ENCODE measurements around the gene CLEC18B.
"Not testable (repeated sequence)": the region's sequence is repeated elsewhere in the genome, so short reads cannot be mapped to it uniquely, and the experiment has no call there.

The CLEC18B gene

GRCh38 chr16:74422086-74422485 lies 808 bp upstream of the CLEC18B start:
- H3K27me3 ChIP-seq (ENCODE audit: control insufficient read depth in 5 of 5, insufficient read depth in 4 of 5, low read length in 5 of 5); H3K9me3 ChIP-seq (ENCODE audit: control insufficient read depth in 5 of 5, low read length in 5 of 5); H3K4me3 ChIP-seq (ENCODE audit: low read depth in 1 of 5, low read length in 5 of 5); H3K27ac ChIP-seq (ENCODE audit: low read depth, low read length); H3K36me3 ChIP-seq (ENCODE audit: control insufficient read depth in 5 of 5, insufficient read depth in 5 of 5, low read length in 5 of 5); H3K9ac ChIP-seq (ENCODE audit: low read length in 5 of 5); H3K4me1 ChIP-seq (ENCODE audit: control insufficient read depth in 5 of 5, insufficient read depth in 5 of 5, low read length in 5 of 5): not testable (repeated sequence)

GRCh38 chr16:74421482-74421785 lies 156 bp upstream of the CLEC18B start:
- H3K4me1 ChIP-seq (ENCODE audit: control insufficient read depth in 5 of 5, insufficient read depth in 5 of 5, low read length in 5 of 5); H3K27ac ChIP-seq (ENCODE audit: low read depth, low read length); H3K27me3 ChIP-seq (ENCODE audit: control insufficient read depth in 5 of 5, insufficient read depth in 4 of 5, low read length in 5 of 5); H3K9me3 ChIP-seq (ENCODE audit: control insufficient read depth in 5 of 5, low read length in 5 of 5); H3K9ac ChIP-seq (ENCODE audit: low read length in 5 of 5); H3K4me3 ChIP-seq (ENCODE audit: low read depth in 1 of 5, low read length in 5 of 5); H3K36me3 ChIP-seq (ENCODE audit: control insufficient read depth in 5 of 5, insufficient read depth in 5 of 5, low read length in 5 of 5): not testable (repeated sequence)

- H3K27ac ChIP-seq (ENCODE audit: low read depth, low read length) = not testable (repeated sequence)
Observed at GRCh38 chr16:74419811-74420210, 1.5 kb downstream of the CLEC18B start.

DNA sequence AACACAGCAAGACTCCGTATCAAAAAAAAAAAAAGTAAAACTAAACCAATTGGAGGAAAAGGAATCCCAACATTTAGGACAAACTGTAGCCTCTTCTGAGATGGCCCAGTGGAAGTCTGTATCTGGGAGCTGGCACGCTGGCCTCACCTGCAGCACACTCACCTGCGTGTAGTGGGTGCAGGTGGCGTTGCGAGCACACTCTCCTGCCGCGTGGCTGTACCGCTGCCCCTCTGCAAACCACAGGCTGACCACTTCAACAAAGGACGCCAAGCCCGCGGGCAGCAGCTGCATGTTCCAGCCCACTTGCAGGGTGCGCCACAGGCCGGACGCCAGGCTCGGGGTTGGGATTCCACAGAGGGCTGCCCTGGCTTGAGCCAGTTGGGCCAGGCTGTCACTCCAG lies 3.4 kb downstream of the CLEC18B start:
- H3K9ac ChIP-seq (ENCODE audit: low read length in 5 of 5); H3K4me1 ChIP-seq (ENCODE audit: control insufficient read depth in 5 of 5, insufficient read depth in 5 of 5, low read length in 5 of 5); H3K9me3 ChIP-seq (ENCODE audit: control insufficient read depth in 5 of 5, low read length in 5 of 5); H3K27ac ChIP-seq (ENCODE audit: low read depth, low read length); H3K4me3 ChIP-seq (ENCODE audit: low read depth in 1 of 5, low read length in 5 of 5); H3K36me3 ChIP-seq (ENCODE audit: control insufficient read depth in 5 of 5, insufficient read depth in 5 of 5, low read length in 5 of 5); H3K27me3 ChIP-seq (ENCODE audit: control insufficient read depth in 5 of 5, insufficient read depth in 4 of 5, low read length in 5 of 5): not testable (repeated sequence)

More at GRCh38 chr16:74419811-74420210, 1.5 kb downstream of the CLEC18B start:
- not testable (repeated sequence) for H3K27me3 ChIP-seq (ENCODE audit: control insufficient read depth in 5 of 5, insufficient read depth in 4 of 5, low read length in 5 of 5); H3K36me3 ChIP-seq (ENCODE audit: control insufficient read depth in 5 of 5, insufficient read depth in 5 of 5, low read length in 5 of 5); H3K4me1 ChIP-seq (ENCODE audit: control insufficient read depth in 5 of 5, insufficient read depth in 5 of 5, low read length in 5 of 5); H3K4me3 ChIP-seq (ENCODE audit: low read depth in 1 of 5, low read length in 5 of 5); H3K9me3 ChIP-seq (ENCODE audit: control insufficient read depth in 5 of 5, low read length in 5 of 5); H3K9ac ChIP-seq (ENCODE audit: low read length in 5 of 5)

GRCh38 chr16:74413920-74414319 lies 7.4 kb downstream of the CLEC18B start:
- not testable (repeated sequence) for H3K4me3 ChIP-seq (ENCODE audit: low read depth in 1 of 5, low read length in 5 of 5); H3K9ac ChIP-seq (ENCODE audit: low read length in 5 of 5); H3K36me3 ChIP-seq (ENCODE audit: control insufficient read depth in 5 of 5, insufficient read depth in 5 of 5, low read length in 5 of 5); H3K4me1 ChIP-seq (ENCODE audit: control insufficient read depth in 5 of 5, insufficient read depth in 5 of 5, low read length in 5 of 5); H3K27ac ChIP-seq (ENCODE audit: low read depth, low read length); H3K27me3 ChIP-seq (ENCODE audit: control insufficient read depth in 5 of 5, insufficient read depth in 4 of 5, low read length in 5 of 5); H3K9me3 ChIP-seq (ENCODE audit: control insufficient read depth in 5 of 5, low read length in 5 of 5)

DNA sequence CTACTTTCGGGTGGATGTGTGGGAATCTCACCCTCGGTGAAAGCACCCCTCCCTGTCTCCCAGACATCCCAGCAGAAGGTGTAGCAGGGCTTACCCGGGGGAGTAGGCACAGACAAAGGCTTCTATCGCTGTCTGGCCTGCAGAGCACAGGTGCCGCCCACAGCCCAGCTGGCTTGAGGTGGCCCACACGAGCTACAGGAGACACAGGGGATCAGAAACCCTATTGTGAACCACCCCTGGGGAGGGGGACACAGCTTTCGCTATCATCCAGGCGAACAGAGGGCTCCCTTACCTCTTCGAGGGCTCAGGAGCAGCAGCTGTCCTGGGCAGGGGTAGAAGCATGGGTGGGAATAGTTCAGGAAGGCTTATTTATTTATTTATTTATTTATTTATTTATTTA lies 7.8 kb downstream of the CLEC18B start:
- not testable (repeated sequence) for H3K36me3 ChIP-seq (ENCODE audit: control insufficient read depth in 5 of 5, insufficient read depth in 5 of 5, low read length in 5 of 5); H3K9ac ChIP-seq (ENCODE audit: low read length in 5 of 5); H3K4me3 ChIP-seq (ENCODE audit: low read depth in 1 of 5, low read length in 5 of 5); H3K27ac ChIP-seq (ENCODE audit: low read depth, low read length); H3K9me3 ChIP-seq (ENCODE audit: control insufficient read depth in 5 of 5, low read length in 5 of 5); H3K27me3 ChIP-seq (ENCODE audit: control insufficient read depth in 5 of 5, insufficient read depth in 4 of 5, low read length in 5 of 5); H3K4me1 ChIP-seq (ENCODE audit: control insufficient read depth in 5 of 5, insufficient read depth in 5 of 5, low read length in 5 of 5)

GRCh38 chr16:74412775-74413390 lies 8.4 kb downstream of the CLEC18B start:
- not testable (repeated sequence) for H3K27ac ChIP-seq (ENCODE audit: low read depth, low read length); H3K27me3 ChIP-seq (ENCODE audit: control insufficient read depth in 5 of 5, insufficient read depth in 4 of 5, low read length in 5 of 5); H3K4me3 ChIP-seq (ENCODE audit: low read depth in 1 of 5, low read length in 5 of 5); H3K9me3 ChIP-seq (ENCODE audit: control insufficient read depth in 5 of 5, low read length in 5 of 5); H3K36me3 ChIP-seq (ENCODE audit: control insufficient read depth in 5 of 5, insufficient read depth in 5 of 5, low read length in 5 of 5); H3K9ac ChIP-seq (ENCODE audit: low read length in 5 of 5); H3K4me1 ChIP-seq (ENCODE audit: control insufficient read depth in 5 of 5, insufficient read depth in 5 of 5, low read length in 5 of 5)

DNA sequence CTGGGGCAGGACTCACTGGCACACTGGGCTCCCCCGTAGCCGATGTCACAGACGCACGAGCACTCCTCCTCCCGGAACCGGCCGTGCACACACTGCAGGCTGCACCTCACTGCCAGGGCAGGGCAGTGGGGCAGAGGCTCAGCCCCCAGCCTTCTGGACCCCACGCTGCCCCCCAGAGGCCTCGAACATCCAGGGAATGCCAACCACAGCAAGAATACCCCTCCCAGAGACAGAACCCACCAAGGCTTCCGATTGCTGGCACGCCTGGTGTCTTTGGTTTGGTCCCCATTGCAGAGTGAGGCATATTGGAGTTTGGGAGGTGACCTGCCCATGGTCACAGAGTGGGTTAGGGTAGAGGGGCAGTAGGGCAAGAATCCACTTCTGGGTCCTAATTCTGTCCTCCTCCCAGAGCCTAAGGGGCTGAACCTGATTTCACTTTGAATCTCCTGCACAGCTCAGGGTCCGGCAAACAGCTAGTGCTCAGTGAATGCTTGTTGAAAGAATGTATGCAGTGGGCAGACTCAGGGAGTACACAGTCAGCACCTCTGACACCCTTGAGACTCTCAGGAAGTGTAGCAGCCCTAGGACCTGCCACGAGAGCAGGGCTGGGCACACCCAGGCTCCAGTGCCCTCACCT lies 9.0 kb downstream of the CLEC18B start:
- not testable (repeated sequence) for H3K9me3 ChIP-seq (ENCODE audit: control insufficient read depth in 5 of 5, low read length in 5 of 5); H3K4me3 ChIP-seq (ENCODE audit: low read depth in 1 of 5, low read length in 5 of 5); H3K27me3 ChIP-seq (ENCODE audit: control insufficient read depth in 5 of 5, insufficient read depth in 4 of 5, low read length in 5 of 5); H3K36me3 ChIP-seq (ENCODE audit: control insufficient read depth in 5 of 5, insufficient read depth in 5 of 5, low read length in 5 of 5); H3K4me1 ChIP-seq (ENCODE audit: control insufficient read depth in 5 of 5, insufficient read depth in 5 of 5, low read length in 5 of 5); H3K27ac ChIP-seq (ENCODE audit: low read depth, low read length); H3K9ac ChIP-seq (ENCODE audit: low read length in 5 of 5)

GRCh38 chr16:74410981-74411380 lies 10.3 kb downstream of the CLEC18B start:
- not testable (repeated sequence) for H3K4me1 ChIP-seq (ENCODE audit: control insufficient read depth in 5 of 5, insufficient read depth in 5 of 5, low read length in 5 of 5); H3K36me3 ChIP-seq (ENCODE audit: control insufficient read depth in 5 of 5, insufficient read depth in 5 of 5, low read length in 5 of 5); H3K9me3 ChIP-seq (ENCODE audit: control insufficient read depth in 5 of 5, low read length in 5 of 5); H3K9ac ChIP-seq (ENCODE audit: low read length in 5 of 5); H3K27me3 ChIP-seq (ENCODE audit: control insufficient read depth in 5 of 5, insufficient read depth in 4 of 5, low read length in 5 of 5); H3K4me3 ChIP-seq (ENCODE audit: low read depth in 1 of 5, low read length in 5 of 5); H3K27ac ChIP-seq (ENCODE audit: low read depth, low read length)

GRCh38 chr16:74410057-74410957 lies 11.0 kb downstream of the CLEC18B start:
- not testable (repeated sequence) for H3K4me3 ChIP-seq (ENCODE audit: low read depth in 1 of 5, low read length in 5 of 5); H3K27me3 ChIP-seq (ENCODE audit: control insufficient read depth in 5 of 5, insufficient read depth in 4 of 5, low read length in 5 of 5); H3K4me1 ChIP-seq (ENCODE audit: control insufficient read depth in 5 of 5, insufficient read depth in 5 of 5, low read length in 5 of 5); H3K9ac ChIP-seq (ENCODE audit: low read length in 5 of 5); H3K9me3 ChIP-seq (ENCODE audit: control insufficient read depth in 5 of 5, low read length in 5 of 5); H3K27ac ChIP-seq (ENCODE audit: low read depth, low read length); H3K36me3 ChIP-seq (ENCODE audit: control insufficient read depth in 5 of 5, insufficient read depth in 5 of 5, low read length in 5 of 5)
